NK-92 treated with Interleukin-12 subunit alpha and Interleukin-12 subunit beta, amount 100 ng/mL, for 24 hours (cell line): ENCODE measurements around the gene HNRNPC.
"Not testable (repeated sequence)": the region's sequence is repeated elsewhere in the genome, so short reads cannot be mapped to it uniquely, and the experiment has no call there.

ENCODE experiments used
- DNase-seq: peaks from one replicate; lab custom pipeline; 2025; lab: John Stamatoyannopoulos, UW

HNRNPC gene

DNA sequence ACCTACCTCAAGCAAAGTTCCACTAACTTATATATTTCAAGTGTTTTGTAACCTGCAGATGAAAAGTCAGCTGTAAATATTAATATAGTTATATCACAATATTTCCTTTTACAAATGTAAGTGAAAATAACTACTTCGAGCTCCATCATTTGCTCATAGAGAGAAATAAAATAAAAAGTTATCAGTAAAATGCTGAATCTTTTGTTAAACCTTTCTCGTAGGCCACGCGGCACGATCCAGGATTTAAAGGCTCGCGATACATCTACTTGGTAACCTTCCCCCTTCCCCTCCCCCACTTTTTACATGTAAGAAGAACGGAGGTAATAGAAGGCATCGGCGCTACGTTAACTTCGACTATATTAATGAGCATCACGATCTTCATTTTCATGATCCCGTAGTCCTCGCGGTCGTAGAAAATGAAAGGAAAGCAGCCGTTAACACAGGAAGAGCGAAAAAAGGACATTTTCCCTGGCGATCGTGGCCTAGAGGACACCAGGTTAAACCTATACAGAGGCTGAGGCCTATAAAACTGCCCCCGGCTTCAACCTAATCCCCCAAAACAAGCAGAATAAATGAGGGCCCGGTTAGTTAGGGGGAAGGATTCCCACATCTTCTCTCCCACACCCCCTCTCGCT, 508 bp downstream of the HNRNPC start:
- DNase-seq = no peak

DNA sequence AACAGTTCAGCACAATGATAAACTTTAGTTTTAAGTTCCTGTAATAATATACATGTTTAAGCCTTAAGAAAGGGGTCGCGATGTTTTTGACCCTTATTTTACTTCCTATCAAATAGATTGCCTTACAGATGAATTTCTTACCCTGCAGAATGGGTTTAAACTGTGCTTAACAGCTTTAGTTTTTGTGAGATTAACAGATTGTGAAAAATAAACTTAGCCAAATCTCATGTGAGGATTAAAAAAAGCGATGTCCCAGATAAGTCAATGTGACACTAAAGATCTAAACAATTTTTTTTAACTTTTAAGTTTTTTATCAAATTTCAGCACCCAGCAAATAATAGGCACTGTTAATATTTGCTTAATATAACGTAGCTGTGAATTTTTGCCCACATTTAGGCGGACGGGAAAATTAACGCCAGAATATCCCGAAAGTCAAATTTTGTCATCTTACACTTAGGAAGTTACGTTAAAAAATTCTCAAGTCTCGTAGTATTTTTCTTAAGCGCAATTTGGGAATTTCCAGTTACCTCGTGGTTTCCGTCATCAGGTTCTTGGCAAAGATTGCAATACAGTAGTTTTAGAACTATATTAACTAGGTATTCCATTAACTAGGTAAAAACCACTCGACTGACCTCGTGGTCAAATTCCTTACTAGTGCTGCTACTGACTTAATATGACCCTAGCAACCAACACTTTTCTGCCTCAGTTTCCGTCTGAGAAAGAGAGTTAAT, 1.2 kb downstream of the HNRNPC start:
- no peak for DNase-seq

DNA sequence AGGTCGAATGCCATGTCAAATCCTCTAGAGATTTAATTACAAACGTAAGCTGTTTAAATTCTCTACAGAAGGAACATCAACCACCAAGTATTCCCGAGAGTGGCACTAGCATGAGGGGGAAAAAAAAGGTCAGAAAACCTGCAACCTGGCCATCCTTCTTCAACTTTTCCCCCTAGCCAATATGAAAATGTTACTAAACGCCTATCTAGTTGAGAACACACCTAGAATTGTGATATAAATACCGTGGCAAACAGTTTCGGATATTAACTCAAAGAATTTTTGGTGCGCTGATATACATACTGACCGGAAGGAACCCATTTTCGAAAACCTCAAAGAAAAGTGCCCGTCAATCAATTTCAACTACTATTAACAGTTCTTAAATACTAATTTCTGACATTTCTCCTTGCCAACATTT, 1.8 kb downstream of the HNRNPC start:
- DNase-seq = no peak

DNA sequence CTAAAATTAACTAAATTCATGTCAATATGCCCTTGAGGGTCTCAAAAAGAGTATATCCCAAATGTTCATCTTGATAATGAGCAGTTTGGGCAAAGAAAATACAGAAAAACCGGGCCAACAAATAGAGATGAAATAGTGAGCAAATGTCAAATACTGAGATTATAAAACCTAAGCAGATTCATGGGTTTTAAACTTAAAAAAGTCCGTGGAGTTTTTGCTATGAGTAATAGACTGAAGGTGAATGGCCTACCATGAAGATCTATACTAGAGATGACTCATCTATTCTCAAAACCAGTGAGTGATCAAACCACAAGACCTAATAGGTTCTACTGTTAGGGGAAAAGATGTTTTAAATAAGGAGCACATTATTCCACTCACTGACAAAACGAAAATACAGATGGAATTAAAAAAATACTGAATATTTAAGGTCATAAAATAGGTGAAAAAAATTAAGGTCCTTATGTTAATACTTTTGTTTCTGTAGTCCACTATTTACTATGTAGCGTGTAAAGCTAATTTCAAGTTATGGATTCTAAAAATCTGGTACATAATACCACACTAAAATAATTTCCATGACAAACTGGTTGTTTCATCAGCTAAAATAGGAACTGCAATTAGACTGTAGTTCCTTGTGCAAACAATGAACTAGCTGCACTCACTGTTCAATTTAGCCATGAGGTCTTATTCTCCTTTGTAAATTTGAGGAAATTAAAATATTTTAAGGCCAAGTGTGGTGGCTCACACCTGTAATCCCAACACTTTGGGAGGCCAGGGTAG, 5.0 kb downstream of the HNRNPC start:
- no peak for DNase-seq

DNA sequence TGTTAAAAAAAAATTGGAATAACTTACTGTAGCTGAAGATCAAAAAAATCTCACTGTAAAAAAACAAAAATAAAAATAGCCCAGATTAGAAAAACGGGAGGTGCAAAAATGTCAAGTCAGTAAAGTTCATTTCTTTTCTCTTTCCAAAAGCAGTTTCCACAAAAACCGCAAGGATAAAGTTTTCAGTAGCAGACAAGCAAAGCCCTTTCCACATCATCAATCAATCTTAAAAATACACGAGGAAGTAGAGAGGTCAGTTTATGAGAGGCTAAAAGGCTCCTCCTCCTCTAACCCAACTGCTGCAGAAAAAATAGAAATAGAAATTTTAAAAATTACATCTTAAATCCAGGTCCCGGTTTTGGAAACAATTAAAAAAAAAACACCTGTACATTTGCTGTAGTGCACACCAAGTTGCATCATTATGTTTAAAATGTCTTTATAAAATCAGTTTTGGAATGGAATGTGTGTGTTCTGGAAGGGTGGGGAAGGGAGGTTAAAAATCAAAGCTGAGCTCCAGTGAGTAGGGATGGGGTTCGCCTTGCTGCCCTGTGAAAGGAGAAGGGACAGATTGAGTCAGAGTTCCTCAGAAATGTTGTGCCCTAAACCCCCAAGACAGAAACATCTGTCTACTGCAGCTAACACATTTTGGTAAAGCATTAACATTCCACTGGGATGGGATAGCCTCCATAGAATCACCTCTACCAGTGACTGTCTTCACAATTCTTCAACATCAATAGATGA, 5.8 kb downstream of the HNRNPC start:
- no peak for DNase-seq

DNA sequence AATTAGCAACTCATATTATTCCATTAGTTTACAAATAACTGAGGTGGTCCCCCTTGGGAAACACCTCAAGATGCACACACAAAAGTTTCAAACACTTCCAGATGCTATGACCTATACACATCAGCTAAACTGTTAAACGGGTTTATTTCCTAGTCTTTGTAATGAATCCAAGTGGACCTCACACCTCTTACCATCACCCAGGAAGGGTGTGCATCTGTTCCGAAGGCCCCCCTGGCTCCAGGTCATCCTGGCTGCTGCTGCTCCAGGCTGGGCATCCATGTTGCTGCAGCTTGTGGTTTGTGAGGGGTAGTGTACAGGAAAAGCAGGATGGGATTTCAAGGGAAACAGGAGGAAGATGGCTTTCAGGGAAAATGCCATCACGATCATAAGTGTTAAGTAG, 6.8 kb downstream of the HNRNPC start:
- no peak for DNase-seq

DNA sequence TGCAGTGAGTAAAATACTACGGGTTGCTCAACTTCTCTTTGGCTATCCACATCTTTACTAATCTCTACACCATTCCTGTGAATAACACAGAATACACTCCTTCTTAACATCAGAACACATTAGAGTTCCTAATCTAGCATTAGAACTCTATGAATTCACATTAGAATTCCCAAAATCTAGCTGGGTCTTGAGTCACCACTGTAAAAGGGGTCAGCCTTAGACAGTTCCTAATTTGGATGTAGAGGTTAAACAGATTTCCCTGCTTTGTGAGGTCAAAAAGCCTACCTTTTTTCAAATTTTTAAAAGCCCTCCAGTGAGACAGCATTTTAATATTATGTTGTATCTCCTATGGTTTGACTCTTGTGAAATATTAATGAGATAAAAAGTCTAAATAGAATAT, 7.4 kb downstream of the HNRNPC start:
- DNase-seq = no peak

DNA sequence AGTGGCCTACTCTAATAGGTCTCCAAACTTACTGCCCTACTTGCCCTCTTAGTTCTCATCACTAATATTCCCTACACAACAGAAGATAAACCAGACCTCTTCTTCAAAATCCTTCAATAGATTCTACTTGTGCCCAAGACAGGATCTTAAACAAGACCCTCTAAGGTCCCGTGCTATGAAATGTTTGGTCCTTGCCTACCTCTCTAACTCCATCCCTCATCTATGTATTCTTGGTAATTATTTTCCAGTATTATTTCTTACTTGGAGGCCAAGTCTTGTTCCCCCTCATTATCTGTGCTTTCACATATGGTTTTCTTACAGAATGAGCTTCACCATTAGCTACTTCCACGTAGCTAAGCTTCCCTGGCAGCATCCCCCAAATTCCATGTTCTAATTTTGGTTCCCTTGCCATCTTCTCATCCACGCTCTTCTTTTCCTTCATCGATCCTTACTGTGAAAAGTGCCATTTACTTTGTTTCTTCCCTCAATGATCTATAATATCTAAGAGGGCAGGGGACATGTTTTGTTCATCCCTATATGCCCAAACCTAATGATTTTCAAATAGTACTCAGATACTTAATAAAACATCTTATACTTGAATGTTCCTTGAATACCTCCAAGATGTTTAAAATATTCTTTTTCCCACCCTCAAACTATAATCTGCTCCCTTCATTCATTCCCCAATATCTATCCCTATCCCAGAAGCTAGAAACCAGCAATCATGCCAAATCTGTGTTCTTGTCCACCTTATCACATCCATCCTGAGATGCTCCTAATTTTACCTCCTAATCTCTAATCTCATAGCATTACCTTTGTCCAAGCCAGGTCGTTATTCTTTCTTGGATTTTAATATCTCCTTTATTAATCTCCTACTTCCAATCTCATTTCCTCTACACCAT, 10.1 kb downstream of the HNRNPC start:
- no peak for DNase-seq

DNA sequence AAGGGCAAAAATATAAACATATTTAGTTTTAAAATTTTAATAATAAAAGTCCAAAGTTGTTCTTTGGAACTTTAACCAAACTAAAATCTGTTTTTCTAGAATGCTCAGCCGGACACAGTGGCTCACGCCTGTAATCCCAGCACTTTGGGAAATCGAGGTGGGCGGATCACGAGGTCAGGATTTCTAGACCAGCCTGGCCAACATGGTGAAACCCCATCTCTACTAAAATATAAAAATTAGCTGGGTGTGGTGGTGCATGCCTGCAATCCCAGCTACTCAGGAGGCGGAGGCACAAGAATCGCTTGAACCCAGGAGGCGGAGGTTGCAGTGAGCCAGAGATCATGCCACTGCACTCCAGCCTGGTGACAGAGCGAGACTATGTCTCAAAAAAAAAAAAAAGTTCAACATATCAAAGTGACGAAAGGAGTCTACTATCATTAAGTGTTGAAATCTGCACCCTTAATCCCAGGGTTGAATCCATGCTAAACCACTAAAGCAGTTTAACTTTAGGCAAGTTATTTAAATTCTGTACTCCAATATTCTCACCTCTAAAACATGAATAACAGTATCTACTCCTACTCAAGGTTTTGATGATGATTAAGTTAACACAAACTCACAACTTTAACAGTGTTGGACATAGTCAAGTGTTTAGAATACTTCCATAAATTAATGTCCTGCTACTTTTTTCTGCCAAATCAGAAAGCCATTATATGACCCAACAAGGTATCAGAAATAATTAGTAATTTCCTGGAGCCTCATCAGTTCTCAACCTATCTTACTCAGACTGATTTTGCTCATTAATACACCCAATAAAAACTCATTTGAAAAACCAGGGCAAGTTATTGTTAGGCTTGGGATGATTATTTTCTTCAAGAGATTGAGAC, 11.0 kb downstream of the HNRNPC start:
- DNase-seq = no peak

DNA sequence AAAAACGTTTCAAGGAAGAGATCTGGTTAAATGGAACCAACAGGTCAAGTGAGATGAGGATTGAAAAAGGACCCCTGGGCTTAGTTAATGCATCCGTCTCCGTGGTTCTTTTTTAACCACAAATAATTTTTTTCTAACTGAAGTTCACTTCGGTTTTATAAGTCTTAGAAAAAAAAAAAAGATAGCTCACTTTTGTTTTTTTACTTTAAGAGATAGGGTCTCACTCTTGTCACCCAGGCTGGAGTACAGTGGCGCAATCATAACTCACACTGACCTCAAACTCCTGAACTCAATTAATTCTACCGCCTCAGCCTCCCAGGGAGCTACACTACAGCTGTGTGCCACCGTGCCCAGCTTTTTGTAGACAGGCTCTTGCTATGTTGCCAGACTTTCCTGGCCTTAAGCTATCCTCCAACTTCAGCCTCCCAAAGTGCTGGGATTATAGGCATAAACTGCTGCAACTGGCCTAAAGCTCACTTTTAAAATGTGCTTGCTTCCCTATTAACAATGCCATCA, 11.8 kb downstream of the HNRNPC start:
- no peak for DNase-seq

DNA sequence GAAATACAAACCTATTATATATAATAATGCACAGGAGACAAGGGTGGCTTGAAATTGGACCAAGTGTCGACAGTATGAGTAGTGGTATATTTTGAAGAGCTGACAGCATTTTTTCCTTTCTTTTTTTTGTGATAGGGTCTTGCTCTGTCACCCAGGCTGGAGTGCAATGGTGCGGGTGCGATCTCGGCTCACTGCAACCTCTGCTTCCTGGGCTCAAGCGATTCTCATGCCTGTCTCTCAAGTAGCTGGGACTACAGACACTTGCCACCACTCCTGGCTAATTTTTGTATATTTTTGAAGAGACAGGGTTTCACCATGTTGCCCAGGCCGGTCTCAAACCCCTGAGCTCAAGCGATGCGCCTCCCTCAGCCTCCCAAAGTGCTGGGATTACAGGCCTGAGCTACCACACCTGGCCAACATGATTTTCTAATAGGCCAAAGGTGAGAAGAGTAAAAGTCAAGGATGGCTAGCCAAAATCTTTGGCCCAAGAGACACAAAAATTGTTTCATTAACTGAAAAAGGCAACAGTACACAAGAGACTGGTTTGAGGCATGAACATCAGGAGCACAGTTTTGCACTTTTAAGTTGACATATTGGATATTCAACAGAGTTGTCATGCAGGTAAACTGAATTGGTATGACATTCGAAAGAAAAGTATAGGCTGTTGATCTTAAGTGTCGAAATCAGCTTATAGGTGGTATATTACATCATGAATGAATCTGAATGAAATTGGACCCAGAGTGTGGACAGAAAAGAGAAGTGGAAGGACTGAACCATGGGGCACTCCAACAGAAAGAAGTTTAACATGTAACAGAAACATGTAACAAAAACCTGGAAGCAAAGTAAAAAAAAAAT, 12.5 kb downstream of the HNRNPC start:
- no peak for DNase-seq

DNA sequence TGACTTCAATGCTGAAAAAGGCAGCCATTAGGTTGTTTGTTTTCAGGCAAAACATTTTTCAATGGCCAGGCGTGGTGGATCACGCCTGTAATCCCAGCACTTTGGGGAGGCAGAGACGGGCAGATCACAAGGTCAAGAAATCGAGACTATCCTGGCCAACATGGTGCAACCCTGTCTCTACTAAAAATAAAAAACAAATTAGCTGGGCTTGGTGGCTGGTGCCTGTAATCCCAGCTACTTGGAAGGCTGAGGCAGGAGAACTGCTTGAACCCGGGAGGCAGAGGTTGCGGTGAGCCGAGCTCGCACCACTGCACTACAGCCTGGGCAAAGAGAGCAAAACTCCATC, 13.2 kb downstream of the HNRNPC start:
- not testable (repeated sequence) for DNase-seq

DNA sequence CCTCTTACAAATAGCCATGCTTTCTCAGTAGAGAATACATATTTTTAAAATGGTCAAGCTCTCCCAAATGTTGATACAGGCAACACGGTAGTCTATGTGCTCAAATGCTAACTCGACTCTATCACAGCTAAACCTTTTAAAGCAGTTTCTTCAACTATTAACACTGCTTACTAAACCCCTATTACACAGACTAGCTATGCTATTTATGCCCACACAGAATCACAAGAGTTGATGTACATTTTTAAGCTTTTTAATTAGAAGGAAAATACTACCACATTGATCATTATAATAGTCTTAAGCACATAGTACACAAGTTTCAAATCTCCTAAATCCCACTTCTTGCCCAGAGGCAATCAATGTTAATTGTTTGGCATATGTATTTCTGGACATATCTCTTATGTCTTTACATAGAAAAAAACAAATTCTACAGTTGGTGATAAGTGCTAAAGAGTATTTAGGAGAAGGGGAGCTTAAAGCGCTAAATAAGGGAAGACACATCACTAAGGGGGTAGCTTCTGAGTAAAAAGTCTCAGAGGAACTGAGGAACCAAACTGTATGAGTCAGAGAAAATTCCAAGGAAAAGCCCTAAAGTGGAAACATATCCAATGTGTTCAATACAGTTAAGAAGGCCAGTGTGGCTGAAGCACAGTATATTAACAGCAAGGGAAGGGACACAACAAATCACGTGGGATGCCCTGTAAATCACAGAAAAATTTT, 13.7 kb downstream of the HNRNPC start:
- DNase-seq = no peak

DNA sequence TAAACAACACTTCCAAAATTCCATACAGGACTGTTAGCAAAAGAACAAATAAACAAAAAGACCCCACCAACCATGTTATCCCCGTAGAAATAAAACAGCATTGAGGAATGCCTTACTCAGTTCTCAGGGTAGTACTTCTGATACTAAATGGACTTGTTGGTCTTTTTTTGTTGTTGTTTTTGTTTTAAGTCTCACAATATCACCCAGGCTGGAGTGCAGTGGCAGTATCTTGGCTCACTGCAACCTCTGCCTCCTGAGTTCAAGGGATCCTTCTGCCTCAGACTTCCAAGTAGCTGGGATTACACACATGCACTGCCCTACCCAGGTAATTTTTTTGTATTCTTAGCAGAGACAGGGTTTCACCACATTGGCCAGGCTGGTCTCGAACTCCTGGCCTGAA, 17.1 kb downstream of the HNRNPC start:
- no peak for DNase-seq

DNA sequence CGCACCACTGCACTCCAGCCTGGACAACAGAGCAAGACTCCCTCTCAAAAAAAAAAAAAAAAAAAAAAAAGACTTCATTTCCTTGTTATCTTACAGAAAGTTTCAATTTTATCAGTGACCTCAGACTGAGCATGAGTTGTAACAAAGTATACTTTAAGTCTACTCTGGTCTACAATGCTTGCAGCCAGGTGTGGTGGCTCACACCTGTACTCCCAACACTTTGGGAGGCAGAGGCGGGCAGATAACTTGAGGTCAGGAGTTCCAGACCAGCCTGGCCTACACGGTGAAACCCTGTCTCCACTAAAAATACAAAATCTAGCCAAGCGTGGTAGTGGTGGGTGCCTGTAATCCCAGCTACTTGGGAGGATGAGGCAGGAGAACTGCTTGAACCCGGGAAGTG, 18.0 kb downstream of the HNRNPC start:
- no peak for DNase-seq

DNA sequence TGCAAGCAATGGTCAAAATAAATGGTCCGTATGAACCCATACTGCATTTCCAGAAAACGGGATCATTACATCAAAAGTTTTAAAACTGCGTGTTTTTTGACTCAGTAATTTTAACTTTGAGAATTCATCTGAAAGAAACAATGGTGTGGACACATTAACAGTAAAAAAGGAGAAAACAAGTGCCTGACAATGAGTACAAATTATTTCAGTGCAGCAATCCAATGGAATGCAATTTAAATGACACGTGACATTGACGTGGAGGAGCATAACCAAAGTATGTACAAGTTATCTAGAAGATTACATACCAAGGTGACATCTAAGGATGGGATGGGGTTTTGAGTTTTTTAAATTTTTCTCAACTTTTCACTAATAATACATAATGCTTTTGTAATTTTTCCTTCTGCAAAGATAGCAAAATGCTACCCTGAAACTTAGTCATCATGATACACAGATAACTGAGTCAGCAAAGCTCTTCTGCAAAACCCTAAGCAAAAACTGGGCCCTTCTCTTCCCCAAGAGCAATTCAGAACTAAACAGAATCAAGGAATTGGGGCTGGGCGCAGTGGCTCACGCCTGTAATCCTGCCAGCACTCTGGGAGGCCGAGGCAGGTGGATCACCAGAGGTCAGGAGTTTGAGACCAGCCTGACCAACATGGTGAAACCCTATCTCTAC, 20.4 kb downstream of the HNRNPC start:
- DNase-seq = no peak

DNA sequence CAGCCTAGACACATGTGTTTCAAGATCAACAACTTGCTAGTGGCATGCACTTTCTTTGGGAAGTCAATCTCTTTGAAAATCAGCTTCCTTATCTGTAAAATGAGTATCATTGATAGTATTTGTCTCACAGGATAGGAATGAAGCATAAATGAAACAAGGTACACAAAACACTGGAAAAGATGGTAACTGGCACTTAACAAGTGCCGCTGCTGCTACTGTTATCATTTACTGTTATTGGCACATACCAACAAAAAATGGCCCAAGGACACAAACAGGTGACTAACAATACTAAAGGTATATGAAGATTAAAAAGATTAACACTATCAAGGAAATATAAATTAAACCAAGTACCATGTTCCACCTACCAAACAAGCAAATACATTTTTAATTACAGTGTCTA, 20.9 kb downstream of the HNRNPC start:
- no peak for DNase-seq

DNA sequence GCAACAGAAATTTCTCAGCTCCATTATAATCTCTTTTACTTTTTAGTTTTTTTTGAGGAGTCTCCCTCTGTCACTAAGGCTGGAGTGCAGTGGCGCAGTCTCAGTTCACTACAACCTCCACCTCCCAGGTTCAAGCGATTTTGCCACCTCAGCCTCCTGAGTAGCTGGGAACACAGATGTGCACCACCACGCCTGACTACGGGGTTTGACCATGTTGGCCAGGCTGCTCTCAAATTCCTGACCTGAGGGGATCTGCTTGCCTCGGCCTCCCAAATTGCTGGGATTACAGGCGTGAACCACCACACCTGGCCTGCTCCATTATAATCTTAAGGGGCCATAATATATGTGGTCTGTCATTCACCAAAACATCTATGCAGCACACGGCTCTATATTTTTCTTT, 23.4 kb downstream of the HNRNPC start:
- no peak for DNase-seq
